D721Med (cell line): ENCODE results near the gene GPC6.
A peak's percentile ranks its signal among the peaks of the same experiment; 100 is the strongest.

Experiments
- DNase-seq: peaks from one replicate; pipeline ENCODE4 v3.0.0; 2011; ENCODE audit warnings: low spot score; ENCODE audit not compliant: insufficient read length
- FAIRE-seq: peaks from 2 replicates; lab custom pipeline; 2011; peaks lifted over from hg19 to GRCh38; lab: Jason Lieb, UNC
- CTCF ChIP-seq: IDR thresholded peaks from 2 replicates; pipeline ENCODE4 v1.5.1; 2012; ENCODE audit warnings: mild to moderate bottlenecking, control low read depth; ENCODE audit not compliant: insufficient read depth; ENCODE audit errors: missing control alignments

Gene GPC6

GRCh38 chr13:93343097-93343496 is 116.5 kb downstream of the GPC6 start:
- no peak for TF ChIP-seq CTCF
- FAIRE-seq (peak; percentile 70), DNase-seq (no peak)

GRCh38 chr13:93344048-93344705 is 117.6 kb downstream of the GPC6 start:
- FAIRE-seq = peak; percentile 6
- DNase-seq = no peak
- no peak for TF ChIP-seq CTCF

GRCh38 chr13:93345024-93345423 is 118.4 kb downstream of the GPC6 start:
- FAIRE-seq (peak; percentile 61), DNase-seq (no peak)
- TF ChIP-seq CTCF = no peak

- TF ChIP-seq CTCF = no peak
Measured at GRCh38 chr13:93345770-93346169, 119.2 kb downstream of the GPC6 start.

GRCh38 chr13:93352616-93353015 is 126.0 kb downstream of the GPC6 start:
- no peak for TF ChIP-seq CTCF

More at GRCh38 chr13:93345770-93346169, 119.2 kb downstream of the GPC6 start:
- FAIRE-seq (peak; percentile 73), DNase-seq (no peak)

GRCh38 chr13:93355094-93355493 is 128.5 kb downstream of the GPC6 start:
- TF ChIP-seq CTCF = no peak
- DNase-seq (no peak), FAIRE-seq (no peak)

More at GRCh38 chr13:93352616-93353015, 126.0 kb downstream of the GPC6 start:
- FAIRE-seq (no peak), DNase-seq (no peak)

- FAIRE-seq = no peak
- no peak for DNase-seq
- TF ChIP-seq CTCF = no peak
Measured at GRCh38 chr13:93356469-93356868, 129.9 kb downstream of the GPC6 start.
